ENCODE results near the gene NLRX1.

DNA sequence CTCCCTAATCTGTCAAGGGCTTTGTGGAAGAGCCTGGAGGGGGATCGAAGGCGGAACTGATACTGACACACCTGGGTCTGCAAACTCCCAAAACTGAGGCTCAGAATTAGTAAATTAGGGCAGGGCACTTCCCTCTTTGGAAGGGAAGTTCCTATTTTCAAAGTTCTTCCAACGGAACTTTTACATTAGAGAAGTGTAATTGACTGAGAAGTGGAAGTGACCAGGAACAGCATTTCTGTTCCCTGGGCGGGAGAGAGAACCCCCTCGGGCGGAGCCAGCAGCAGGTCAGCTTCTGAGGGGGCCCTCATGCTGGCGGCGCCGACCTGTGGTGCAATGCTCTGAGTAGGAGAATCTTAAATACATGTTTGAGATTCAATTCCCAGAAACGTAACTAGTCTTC lies 36.6 kb downstream of the NLRX1 start:
- TF ChIP-seq, protein P1, sequence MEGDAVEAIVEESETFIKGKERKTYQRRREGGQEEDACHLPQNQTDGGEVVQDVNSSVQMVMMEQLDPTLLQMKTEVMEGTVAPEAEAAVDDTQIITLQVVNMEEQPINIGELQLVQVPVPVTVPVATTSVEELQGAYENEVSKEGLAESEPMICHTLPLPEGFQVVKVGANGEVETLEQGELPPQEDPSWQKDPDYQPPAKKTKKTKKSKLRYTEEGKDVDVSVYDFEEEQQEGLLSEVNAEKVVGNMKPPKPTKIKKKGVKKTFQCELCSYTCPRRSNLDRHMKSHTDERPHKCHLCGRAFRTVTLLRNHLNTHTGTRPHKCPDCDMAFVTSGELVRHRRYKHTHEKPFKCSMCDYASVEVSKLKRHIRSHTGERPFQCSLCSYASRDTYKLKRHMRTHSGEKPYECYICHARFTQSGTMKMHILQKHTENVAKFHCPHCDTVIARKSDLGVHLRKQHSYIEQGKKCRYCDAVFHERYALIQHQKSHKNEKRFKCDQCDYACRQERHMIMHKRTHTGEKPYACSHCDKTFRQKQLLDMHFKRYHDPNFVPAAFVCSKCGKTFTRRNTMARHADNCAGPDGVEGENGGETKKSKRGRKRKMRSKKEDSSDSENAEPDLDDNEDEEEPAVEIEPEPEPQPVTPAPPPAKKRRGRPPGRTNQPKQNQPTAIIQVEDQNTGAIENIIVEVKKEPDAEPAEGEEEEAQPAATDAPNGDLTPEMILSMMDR (conservative IDR thresholded peaks at IDR 0.05 in 1 of 2, IDR thresholded peaks at IDR 0.05 in 1 of 2; ENCODE audit: low read depth in 1 of 2, low read length in 2 of 2) = no peak
- TF ChIP-seq EZH2 (IDR thresholded peaks at IDR 0.05; ENCODE audit: low read length, missing control alignments) = no peak
